ENCODE measurements around the gene SCN1B. TPM values are rescaled to one million over a fixed set of nuclear protein-coding genes. Genes with fewer than 3 reads are reported as not detected.
A peak's percentile ranks its signal among the peaks of the same experiment; 100 is the strongest.

Gene SCN1B
- polyA plus RNA-seq, 1 experiment = 5.7 TPM

GRCh38 chr19:35086455-35086854, 56.2 kb downstream of the SCN1B start:
- Histone ChIP-seq H3K27me3 (ENCODE audit: control insufficient read depth, insufficient read depth, low read length) (no peaks in the 10 kb centered on the region), H3K9me3 (ENCODE audit: control insufficient read depth, insufficient read depth, low read length) (peaks cover 4% of the 10 kb centered on the region), H3K27ac (ENCODE audit: low read depth, low read length) (no peak overlapping the region), H3K4me3 (ENCODE audit: low read depth, low read length) (no peak overlapping the region)
- no peak for DNase-seq (ENCODE audit: low read depth, low spot score)
- TF ChIP-seq CTCF (IDR thresholded peaks at IDR 0.05; ENCODE audit: low read depth, low read length) = no peak
- ChIA-PET POLR2A (no interaction called here), CTCF (interaction anchor here (2.1 to 3.6 kb wide), 2 partner anchors 20 to 42 kb away, joined by 5 to 22 read pairs; no protein-coding TSS in a partner anchor)

DNA sequence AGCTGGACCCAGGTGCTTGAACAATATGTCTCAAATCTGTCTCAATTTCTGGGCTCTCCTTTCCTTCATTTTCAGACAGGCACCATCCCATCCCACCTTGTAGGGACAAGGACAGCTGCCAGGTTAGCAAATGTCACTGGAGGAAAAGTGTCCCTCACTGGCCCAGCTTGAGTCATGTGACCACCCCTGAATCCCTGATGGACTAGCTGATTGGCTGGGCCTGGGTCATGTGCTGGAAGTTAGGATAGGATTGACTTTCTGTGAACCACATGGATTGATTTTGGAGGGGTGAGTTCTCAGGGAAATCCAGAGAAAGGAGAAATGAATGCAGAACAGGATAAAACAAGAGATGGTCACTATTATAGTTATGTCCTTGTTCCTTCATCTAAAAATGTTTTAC, 57.1 kb downstream of the SCN1B start:
- Histone ChIP-seq H3K4me3 (ENCODE audit: low read depth, low read length) (no peak overlapping the region), H3K9me3 (ENCODE audit: control insufficient read depth, insufficient read depth, low read length) (peaks cover 4% of the 10 kb centered on the region), H3K27ac (ENCODE audit: low read depth, low read length) (no peak overlapping the region), H3K27me3 (ENCODE audit: control insufficient read depth, insufficient read depth, low read length) (no peaks in the 10 kb centered on the region)
- DNase-seq (ENCODE audit: low read depth, low spot score) = no peak
- no peak for TF ChIP-seq CTCF (IDR thresholded peaks at IDR 0.05; ENCODE audit: low read depth, low read length)
- ChIA-PET CTCF (interaction anchor here (3.6 kb wide), 1 partner anchor 21 kb away, joined by 22 read pairs; no protein-coding TSS in a partner anchor), POLR2A (no interaction called here)

DNA sequence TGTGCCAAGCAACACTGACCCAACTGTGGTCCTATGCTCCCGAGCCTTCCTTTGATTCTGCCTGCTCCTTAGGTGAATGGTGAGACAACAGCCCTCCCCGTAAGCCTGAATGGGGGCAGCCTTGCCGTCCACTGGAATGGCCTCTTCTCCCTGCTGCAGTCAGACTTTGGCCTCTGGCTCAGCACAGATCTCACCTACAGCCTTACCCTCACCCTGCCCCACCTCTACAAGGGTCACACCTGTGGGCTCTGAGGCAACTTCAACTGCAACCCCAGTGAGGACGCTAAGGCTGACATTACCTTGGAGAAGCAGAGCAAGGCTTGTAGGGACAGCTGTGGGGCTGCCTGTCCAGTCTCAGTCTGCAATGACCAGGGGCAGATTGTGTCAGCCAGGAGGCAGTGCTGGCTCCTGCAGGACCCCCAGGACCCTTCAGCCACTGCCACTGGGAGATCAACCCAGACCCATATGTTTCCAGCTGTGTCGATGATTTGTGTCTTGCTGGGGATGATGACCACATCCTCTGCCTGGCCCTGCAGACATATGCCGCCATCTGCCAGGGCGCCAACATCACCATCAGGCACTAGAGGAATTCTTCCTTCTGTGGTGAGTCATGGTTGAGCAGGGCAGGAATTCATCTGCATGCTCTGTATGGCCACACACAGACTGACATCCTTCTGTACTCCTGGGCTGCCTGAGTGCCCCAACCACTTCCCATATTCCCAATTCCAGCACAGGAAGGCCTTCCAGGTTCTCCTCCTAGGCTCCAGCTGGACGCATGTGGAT, 58.1 kb downstream of the SCN1B start:
- DNase-seq (ENCODE audit: low read depth, low spot score) = peak; percentile 63
- Histone ChIP-seq H3K27me3 (ENCODE audit: control insufficient read depth, insufficient read depth, low read length) (no peaks in the 10 kb centered on the region), H3K4me3 (ENCODE audit: low read depth, low read length) (no peak overlapping the region), H3K9me3 (ENCODE audit: control insufficient read depth, insufficient read depth, low read length) (peaks cover 4% of the 10 kb centered on the region; the same call in 1 of the 2 replicates), H3K27ac (ENCODE audit: low read depth, low read length) (peak overlapping the region; percentile 39)
- CTCF ChIA-PET = interaction anchor here (0.6 to 2.3 kb wide), 5 partner anchors 21 to 80 kb away, joined by 3 to 5 read pairs (median 3); partner anchors contain the start of genes FXYD5 and LGI4
- TF ChIP-seq CTCF (IDR thresholded peaks at IDR 0.05; ENCODE audit: low read depth, low read length) = 0 out of 2 replicates have a peak, but pooled peaks have one; percentile 6
- POLR2A ChIA-PET = no interaction called here

GRCh38 chr19:35089554-35089953, 59.3 kb downstream of the SCN1B start:
- no peak for DNase-seq (ENCODE audit: low read depth, low spot score)
- Histone ChIP-seq H3K4me3 (ENCODE audit: low read depth, low read length) (no peak overlapping the region), H3K27ac (ENCODE audit: low read depth, low read length) (no peak overlapping the region), H3K27me3 (ENCODE audit: control insufficient read depth, insufficient read depth, low read length) (peaks cover 3% of the 10 kb centered on the region), H3K9me3 (ENCODE audit: control insufficient read depth, insufficient read depth, low read length) (no peaks in the 10 kb centered on the region)
- ChIA-PET POLR2A (no interaction called here), CTCF (interaction anchor here (0.6 to 3.5 kb wide), 13 partner anchors 8 to 405 kb away, joined by 3 to 33 read pairs (median 4); partner anchors contain the start of genes FXYD5 and LGI4)
- no peak for TF ChIP-seq CTCF (IDR thresholded peaks at IDR 0.05; ENCODE audit: low read depth, low read length)

Other genes with a start within 250 kb of the SCN1B start
- 2.1 and 3.1 TPM in 2 replicates for gene ZNF30, start 103.6 kb upstream of the SCN1B start, polyA plus RNA-seq (2011; rRNA removed)
- gene ZNF792, start 66.2 kb upstream of the SCN1B start, polyA plus RNA-seq (2011; rRNA removed) = 3.9 and 4.0 TPM in 2 replicates
- 53.2 and 57.7 TPM in 2 replicates for gene GRAMD1A, start 30.1 kb upstream of the SCN1B start, polyA plus RNA-seq (2011; rRNA removed)
- gene HPN, start 11.3 kb downstream of the SCN1B start, polyA plus RNA-seq (2011; rRNA removed) = not detected in 2 replicates
- not detected in 2 replicates for gene FXYD3, start 85.4 kb downstream of the SCN1B start, polyA plus RNA-seq (2011; rRNA removed)
- 0.07 TPM in 1 of 2 replicates, not detected in the other for gene LGI4, start 104.6 kb downstream of the SCN1B start, polyA plus RNA-seq (2011; rRNA removed)
- 1.3 and 1.4 TPM in 2 replicates for gene FXYD1, start 108.4 kb downstream of the SCN1B start, polyA plus RNA-seq (2011; rRNA removed)
- gene FXYD7, start 112.8 kb downstream of the SCN1B start, polyA plus RNA-seq (2011; rRNA removed) = not detected in 2 replicates
- 80.3 and 100 TPM in 2 replicates for gene FXYD5, start 124.3 kb downstream of the SCN1B start, polyA plus RNA-seq (2011; rRNA removed)
- not detected in 2 replicates for gene FAM187B, start 198.3 kb downstream of the SCN1B start, polyA plus RNA-seq (2011; rRNA removed)
- 0.32 and 0.33 TPM in 2 replicates for gene LSR, start 218.5 kb downstream of the SCN1B start, polyA plus RNA-seq (2011; rRNA removed)
- gene USF2, start 238.5 kb downstream of the SCN1B start, polyA plus RNA-seq (2011; rRNA removed) = 55.6 and 58.6 TPM in 2 replicates

All from AG04450 (cell line).